Lung (tissue), 12 donors: ENCODE results near the gene TNS4. TPM values are rescaled to one million over a fixed set of nuclear protein-coding genes. Genes with fewer than 3 reads are reported as not detected.
A peak's percentile ranks its signal among the peaks of the same experiment; 100 is the strongest.

Source experiments
- ATAC-seq: fragments of 200-7000 bp; cut with Tn5 transposase; one replicate; pipeline ENCODE4 v1.9.1; 2020; ENCODE audit warnings: moderate number of reproducible peaks; ENCODE audit not compliant: insufficient read depth, low FRiP score
- DNase-seq, 3 donors: peaks; one replicate each; pipeline ENCODE4 v3.0.0-alpha.2; 2013 to 2017
- H3K27ac ChIP-seq, 2 donors: one replicate each; pipeline ENCODE4 v1.5.1; 2013; ENCODE audit warnings: mild to moderate bottlenecking in 2 of 2, moderate library complexity in 2 of 2, control low read depth in 1 of 2, inconsistent platforms in 1 of 2, low read depth in 1 of 2, low read length in 1 of 2
- H3K27me3 ChIP-seq, 3 donors: one replicate each; pipeline ENCODE4 v1.5.1; 2013; ENCODE audit warnings: low read length in 2 of 3; ENCODE audit not compliant: control insufficient read depth in 3 of 3, insufficient read depth in 3 of 3
- H3K36me3 ChIP-seq, 4 donors: one replicate each; pipeline ENCODE4 v1.5.1; 2013; ENCODE audit warnings: low read length in 4 of 4, mild to moderate bottlenecking in 1 of 4, moderate library complexity in 1 of 4; ENCODE audit not compliant: control insufficient read depth in 4 of 4, insufficient read depth in 4 of 4
- H3K4me1 ChIP-seq, 5 donors: one replicate each; pipeline ENCODE4 v1.5.1; 2013; ENCODE audit warnings: low read length in 5 of 5, mild to moderate bottlenecking in 2 of 5, moderate library complexity in 1 of 5; ENCODE audit not compliant: control insufficient read depth in 5 of 5, insufficient read depth in 5 of 5
- H3K4me3 ChIP-seq: one replicate; pipeline ENCODE4 v1.5.1; 2013; ENCODE audit warnings: mild to moderate bottlenecking, control low read depth, moderate library complexity
- H3K9ac ChIP-seq, 2 donors: one replicate each; pipeline ENCODE4 v1.5.1; 2013; ENCODE audit warnings: low read length in 2 of 2, control low read depth in 1 of 2; ENCODE audit not compliant: insufficient read depth in 1 of 2
- H3K9me3 ChIP-seq, 4 donors: one replicate each; pipeline ENCODE4 v1.5.1; 2013; ENCODE audit warnings: low read length in 3 of 4, mild to moderate bottlenecking in 1 of 4, moderate library complexity in 1 of 4; ENCODE audit not compliant: control insufficient read depth in 4 of 4, insufficient read depth in 3 of 4
- WGBS, 2 donors: extraction: QIAGEN DNeasy Blood & Tissue Kit; methylation state at CpG; one replicate each; pipeline ENCODE4 v1.1.7; 2013; 5-methylcytosine and 5-hydroxymethylcytosine counted together
- polyA plus RNA-seq, 2 donors: library from polyadenylated mRNA; stranded (reverse); fragments of 200-250 nt; gene quantifications; one replicate each; pipeline ENCODE4 v1.2.1, GENCODE V29; 2013
- total RNA-seq, 2 donors: library from RNA; depleted of rRNA in 1 of 2; stranded (reverse); fragments of >200 nt in 1 of 2; gene quantifications; one replicate each; pipeline ENCODE4 v1.2.1, GENCODE V29; 2014 to 2021
- TF ChIP-seq, protein P1 (sequence below): IDR thresholded peaks from 2 replicates; pipeline ENCODE4 v1.5.1; 2012; ENCODE audit warnings: mild to moderate bottlenecking; ENCODE audit errors: control extremely low read depth, extremely low read depth
- donor health status: control.
- donor health status: control.
- donor health status: Bipolar disorder and iron deficiency.
- donor health status: healthy.
- donor health status: DM: yes; HTN: yes; CAD: no.

TNS4 gene
- total and polyA plus RNA-seq, 4 donors, result 0.17 to 6.8 (median 2.2) TPM

DNA sequence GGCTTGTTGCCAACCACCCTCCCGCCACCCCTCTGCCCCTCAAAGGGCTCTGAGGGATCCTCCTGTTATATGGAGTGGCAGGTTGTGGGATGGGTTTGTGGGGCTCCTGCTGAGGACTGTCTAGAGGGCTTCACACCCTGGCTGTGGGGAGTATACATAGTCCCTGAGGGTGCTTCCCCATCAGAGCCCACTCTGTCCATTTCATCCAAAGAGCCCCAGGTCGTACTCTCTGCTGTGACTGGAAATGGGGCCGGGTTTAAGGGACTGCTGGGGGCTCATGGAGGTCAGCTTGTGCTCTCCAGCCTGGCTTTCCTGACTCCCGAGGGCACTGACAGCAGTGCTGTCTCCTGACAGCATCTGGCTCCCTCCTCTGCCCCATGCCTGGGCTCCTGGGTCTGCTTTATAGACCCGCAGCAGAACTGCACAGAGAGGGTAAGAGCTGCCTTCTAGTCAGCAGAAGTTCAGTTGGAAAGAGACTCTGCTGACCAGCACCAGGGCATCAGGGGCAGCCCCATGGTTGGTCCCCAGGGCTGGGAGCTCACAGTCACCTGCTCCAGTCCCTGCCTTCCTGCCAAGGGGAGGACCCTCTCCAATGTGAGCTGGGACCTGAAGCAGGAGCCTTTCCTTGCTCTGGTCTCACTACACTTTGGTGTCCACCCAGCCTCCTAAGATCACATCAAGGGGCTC is 17.8 kb upstream of the TNS4 start:
- Histone ChIP-seq H3K9me3 (peaks cover 0 to 3% (median 0%) of the 10 kb centered on the region in 4 donors), H3K4me1 (peaks cover 0 to 10% (median 0%) of the 10 kb centered on the region in 5 donors), H3K9ac (no peak overlapping the region), H3K36me3 (no peaks in the 10 kb centered on the region), H3K27me3 (no peaks in the 10 kb centered on the region), H3K27ac (no peak overlapping the region), H3K4me3 (no peak overlapping the region)
- TF ChIP-seq, protein P1, sequence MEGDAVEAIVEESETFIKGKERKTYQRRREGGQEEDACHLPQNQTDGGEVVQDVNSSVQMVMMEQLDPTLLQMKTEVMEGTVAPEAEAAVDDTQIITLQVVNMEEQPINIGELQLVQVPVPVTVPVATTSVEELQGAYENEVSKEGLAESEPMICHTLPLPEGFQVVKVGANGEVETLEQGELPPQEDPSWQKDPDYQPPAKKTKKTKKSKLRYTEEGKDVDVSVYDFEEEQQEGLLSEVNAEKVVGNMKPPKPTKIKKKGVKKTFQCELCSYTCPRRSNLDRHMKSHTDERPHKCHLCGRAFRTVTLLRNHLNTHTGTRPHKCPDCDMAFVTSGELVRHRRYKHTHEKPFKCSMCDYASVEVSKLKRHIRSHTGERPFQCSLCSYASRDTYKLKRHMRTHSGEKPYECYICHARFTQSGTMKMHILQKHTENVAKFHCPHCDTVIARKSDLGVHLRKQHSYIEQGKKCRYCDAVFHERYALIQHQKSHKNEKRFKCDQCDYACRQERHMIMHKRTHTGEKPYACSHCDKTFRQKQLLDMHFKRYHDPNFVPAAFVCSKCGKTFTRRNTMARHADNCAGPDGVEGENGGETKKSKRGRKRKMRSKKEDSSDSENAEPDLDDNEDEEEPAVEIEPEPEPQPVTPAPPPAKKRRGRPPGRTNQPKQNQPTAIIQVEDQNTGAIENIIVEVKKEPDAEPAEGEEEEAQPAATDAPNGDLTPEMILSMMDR, result no peak
- 92% methylated on average over 5 of the region's 5 CpGs for WGBS, 2 donors
- DNase-seq, result no peak
- no peak for ATAC-seq

DNA sequence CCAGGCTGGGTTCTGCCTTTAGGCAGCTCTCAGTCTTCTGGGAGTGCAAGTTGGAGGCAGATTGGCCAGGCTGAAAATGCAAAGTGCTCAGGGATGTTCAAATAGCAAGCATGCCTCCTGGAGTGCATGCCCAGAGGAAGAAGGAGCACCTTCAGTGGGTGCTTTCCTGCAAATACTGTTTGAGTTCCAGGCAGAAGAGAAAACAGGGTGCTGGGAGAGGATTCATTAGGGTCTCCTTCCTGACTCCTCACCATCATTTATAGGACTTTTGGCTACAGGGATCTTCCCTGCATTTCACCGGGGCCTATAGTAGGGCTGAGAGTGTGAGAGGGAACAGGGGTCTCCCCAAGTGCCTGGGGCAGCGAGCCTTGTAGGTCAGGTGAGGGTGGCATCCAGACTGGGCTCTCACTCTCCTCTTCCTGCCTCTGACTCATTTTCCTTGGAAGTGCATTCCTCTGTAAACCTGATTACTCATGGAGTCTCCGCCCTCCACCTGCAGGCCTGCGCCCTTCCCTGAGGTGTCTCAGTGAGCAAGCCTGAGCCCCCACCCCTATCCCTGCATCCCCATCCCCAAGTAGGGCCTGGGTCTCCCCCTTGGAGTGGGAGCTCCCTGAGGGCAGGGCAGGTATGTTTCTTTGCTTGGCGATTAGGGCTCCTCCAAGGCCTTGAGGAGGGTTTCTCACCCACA is 17.1 kb upstream of the TNS4 start:
- DNase-seq (no peak), ATAC-seq (no peak)
- Histone ChIP-seq H3K4me1 (peaks cover 0 to 10% (median 0%) of the 10 kb centered on the region in 5 donors), H3K4me3 (no peak overlapping the region), H3K27ac (peak overlapping the region in 1 of 2 donors; percentile 6), H3K36me3 (no peaks in the 10 kb centered on the region), H3K9me3 (peaks cover 0 to 3% (median 0%) of the 10 kb centered on the region in 4 donors), H3K9ac (no peak overlapping the region), H3K27me3 (no peaks in the 10 kb centered on the region)
- 76 to 87% methylated on average over 5 of the region's 5 CpGs for WGBS, 2 donors
- TF ChIP-seq, protein P1, result no peak

DNA sequence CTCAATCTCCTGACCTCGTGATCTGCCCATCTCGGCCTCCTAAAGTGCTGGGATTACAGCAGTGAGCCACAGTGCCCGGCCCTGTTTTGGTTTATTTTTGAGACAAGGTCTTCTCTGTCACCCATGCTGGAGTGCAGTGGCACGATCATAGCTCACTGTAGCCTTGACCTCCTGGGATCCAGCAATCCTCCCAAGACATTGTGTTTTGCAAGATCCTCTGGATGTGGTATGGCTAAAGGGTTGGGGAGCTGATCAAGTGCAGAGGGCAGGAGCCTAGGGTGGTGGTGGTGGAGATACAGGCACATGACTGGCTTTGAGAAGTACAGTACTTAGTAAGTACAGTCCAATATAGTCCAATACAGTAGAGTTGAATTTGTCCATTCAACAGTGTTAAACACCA is 16.6 kb upstream of the TNS4 start:
- TF ChIP-seq, protein P1, result no peak
- Histone ChIP-seq H3K9ac (no peak overlapping the region), H3K9me3 (peaks cover 0 to 3% (median 0%) of the 10 kb centered on the region in 4 donors), H3K36me3 (no peaks in the 10 kb centered on the region), H3K4me3 (no peak overlapping the region), H3K27me3 (no peaks in the 10 kb centered on the region), H3K4me1 (peaks cover 0 to 10% (median 0%) of the 10 kb centered on the region in 5 donors), H3K27ac (peak overlapping the region in 1 of 2 donors; percentile 6)
- DNase-seq (no peak), ATAC-seq (no peak)
- WGBS, 2 donors, result 91 to 95% methylated on average over 4 of the region's 4 CpGs
